GM20000 (cell line): Measurements from ENCODE around the gene DGCR2.
"Not testable (repeated sequence)": the region's sequence is repeated elsewhere in the genome, so short reads cannot be mapped to it uniquely, and the experiment has no call there.

ENCODE experiments used
- DNase-seq: peaks from one replicate; pipeline ENCODE4 v3.0.0; 2012; ENCODE audit warnings: low spot score
- TF ChIP-seq, protein P1 (sequence below): IDR thresholded peaks from 2 replicates; pipeline ENCODE4 v1.5.1; 2012; ENCODE audit warnings: mild to moderate bottlenecking, control low read depth; ENCODE audit errors: extremely low read depth, missing control alignments

The DGCR2 gene

DNA sequence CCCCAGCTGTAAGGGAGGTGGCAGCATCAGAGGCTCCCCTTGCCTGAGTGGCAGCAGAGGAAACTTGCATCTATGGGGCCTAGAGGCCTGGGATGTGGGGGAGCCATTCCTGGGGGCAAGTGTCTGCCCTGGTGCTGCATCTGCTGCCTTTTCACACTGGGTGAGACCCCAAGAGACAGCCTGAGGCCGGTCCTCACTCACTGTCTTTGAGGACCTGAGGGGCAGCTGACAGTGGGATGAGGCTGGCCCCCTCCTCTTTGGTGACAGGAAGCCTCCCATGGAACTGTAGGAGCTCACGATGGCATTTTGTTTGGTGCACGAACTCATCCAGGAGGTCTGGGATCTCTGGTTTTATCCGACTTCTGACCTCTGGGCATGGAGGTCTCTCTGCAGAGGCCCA lies 104.0 kb downstream of the DGCR2 start:
- TF ChIP-seq, protein P1, sequence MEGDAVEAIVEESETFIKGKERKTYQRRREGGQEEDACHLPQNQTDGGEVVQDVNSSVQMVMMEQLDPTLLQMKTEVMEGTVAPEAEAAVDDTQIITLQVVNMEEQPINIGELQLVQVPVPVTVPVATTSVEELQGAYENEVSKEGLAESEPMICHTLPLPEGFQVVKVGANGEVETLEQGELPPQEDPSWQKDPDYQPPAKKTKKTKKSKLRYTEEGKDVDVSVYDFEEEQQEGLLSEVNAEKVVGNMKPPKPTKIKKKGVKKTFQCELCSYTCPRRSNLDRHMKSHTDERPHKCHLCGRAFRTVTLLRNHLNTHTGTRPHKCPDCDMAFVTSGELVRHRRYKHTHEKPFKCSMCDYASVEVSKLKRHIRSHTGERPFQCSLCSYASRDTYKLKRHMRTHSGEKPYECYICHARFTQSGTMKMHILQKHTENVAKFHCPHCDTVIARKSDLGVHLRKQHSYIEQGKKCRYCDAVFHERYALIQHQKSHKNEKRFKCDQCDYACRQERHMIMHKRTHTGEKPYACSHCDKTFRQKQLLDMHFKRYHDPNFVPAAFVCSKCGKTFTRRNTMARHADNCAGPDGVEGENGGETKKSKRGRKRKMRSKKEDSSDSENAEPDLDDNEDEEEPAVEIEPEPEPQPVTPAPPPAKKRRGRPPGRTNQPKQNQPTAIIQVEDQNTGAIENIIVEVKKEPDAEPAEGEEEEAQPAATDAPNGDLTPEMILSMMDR, result no peak

DNA sequence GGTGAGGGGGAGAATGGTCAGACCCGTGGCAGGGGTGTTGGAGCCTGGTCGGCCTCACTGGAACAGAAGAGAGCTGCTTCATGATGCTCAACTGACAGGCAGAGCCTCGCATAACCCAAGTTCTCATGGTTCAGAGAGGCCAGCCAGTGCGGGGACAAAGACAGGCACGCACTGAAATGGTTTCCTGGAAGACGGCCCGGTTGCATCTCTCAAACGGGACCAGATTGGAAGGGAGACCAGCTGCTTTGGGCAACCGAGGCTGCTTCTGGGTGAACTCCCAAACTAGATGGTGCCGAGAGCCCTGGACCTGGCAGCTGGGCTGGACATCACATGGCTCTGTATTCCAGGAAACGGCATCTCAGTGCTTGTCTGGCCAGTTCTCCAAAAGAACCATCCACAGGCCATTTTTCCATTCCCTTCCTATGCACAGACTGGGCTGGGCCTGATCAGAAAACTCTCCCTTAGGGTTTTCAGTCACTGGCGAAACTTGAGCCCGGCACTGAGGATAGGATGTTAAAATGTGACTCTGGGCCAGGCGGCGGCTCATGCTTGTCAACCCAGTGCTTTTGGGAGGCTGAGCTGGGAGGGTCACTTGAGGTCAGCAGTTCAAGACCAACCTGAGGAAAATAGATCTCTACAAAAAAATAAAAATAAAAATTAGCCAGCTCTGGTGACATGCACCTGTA lies 106.0 kb downstream of the DGCR2 start:
- TF ChIP-seq, protein P1, result no peak
- DNase-seq, result no peak

More for the DNA sequence above, 104.0 kb downstream of the DGCR2 start:
- no peak for DNase-seq

DNA sequence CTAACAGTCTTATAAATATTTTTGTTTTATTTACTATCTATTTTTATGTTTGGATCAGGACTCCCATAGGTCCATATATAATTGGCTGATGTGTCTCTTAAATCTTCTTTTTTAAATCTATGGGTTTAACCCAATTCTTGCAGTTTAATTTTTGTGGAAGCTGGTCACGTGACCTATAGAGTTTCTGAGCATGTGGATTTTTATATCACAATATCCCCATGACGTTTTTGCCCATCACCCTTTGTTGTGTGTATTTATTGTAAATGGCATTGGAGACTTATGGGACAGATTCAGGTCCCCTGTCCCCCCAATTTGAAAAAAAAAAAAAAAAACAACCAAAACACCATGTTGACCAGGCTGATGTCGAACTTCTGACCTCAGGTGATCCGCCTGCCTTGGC lies 107.3 kb downstream of the DGCR2 start:
- TF ChIP-seq, protein P1, result no peak
- no peak for DNase-seq

DNA sequence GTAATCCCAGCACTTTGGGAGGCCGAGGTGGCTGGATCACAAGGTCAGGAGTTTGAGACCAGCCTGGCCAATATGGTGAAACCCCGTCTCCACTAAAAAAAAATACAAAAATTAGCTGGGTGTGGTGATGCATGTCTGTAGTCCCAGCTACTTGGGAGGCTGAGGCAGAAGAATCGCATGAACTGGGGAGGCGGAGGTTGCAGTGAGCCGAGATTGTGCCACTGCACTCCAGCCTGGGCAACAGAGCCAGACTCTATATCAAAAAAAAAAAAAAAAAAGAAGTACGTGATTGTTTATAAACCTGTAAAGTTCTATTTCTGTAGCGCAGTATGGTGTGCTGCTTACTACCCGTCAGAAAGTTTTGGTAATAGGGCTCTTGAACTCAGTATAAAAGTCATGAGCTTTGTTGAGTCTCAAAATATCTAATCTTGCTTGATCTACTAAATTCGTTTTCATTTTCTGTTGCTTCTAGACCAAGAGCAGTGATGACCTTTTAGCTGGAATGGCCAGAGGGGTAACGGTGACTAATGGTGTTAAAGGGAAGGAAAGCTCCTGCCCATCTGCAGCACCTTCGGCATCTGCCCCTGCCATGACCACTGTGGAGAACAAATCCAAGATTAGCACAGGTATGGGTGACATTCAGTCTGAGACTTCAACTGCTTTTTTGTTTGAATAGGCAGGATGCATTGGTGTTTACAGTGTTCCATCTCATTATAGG lies 108.2 kb downstream of the DGCR2 start:
- not testable (repeated sequence) for DNase-seq

DNA sequence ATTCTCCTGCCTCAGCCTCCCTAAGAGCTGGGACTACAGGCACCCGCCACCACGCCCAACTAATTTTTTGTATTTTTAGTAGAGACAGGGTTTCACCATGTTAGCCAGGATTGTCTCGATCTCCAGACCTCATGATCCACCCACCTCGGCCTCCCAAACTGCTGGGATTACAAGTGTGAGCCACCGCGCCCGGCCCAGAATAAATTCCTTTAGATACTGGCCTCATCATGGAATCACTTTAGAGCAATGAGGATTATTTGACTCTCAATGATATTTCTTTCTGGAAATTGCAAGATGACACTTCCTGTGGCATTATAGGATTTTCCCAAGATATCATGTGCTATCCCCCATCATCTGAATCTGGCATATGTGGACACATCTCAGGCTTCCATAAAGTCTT lies 108.8 kb downstream of the DGCR2 start:
- not testable (repeated sequence) for DNase-seq

DNA sequence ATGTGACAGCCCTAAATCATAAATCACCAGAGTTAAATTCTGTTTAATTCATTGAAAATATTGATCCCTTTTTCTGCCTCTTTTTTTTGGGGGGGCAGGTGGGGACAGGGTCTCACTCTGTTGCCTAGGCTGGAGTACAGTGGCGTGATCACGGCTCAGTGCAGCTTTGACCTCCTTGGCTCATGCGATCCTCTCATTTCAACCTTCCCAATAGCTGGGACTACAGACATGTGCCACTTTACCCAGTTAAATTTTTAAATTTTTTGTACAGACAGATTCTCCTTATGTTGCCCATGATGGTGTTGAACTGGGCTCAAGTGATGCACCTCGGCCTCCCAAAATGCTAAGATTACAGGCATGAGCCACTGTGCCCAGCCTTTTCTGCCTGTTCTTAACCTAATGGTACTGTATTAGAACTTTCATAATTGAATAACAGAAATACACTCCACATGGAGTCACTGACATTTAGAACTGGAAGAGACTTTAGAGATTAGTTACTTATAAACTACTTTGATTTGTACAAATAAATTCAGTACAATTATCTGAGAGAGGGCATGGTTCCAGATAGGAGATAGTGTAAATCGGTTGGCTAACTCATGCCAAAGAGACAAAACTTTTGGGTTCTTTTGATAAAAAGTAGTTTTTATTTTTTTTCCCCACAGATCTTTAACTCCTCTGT lies 109.8 kb downstream of the DGCR2 start:
- no peak for DNase-seq
- TF ChIP-seq, protein P1, result no peak

DNA sequence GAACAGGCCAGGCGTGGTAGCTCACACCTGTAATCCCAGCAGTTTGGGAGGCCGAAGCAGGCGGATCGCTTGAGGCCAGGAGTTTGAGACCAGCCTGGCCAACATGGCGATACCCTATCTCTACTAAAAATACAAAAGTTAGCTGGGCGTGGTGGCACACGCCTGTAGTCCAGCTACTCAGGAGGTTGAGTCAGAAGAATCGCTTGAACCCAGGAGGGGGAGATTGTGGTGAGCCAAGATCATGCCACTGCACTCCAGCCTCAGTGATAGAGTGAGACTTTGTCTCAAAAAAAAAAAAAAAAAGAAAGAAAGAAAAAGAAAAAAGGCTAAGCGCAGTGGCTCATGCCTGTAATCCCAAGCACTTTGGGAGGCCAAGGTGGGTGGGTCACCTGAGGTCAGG lies 110.6 kb downstream of the DGCR2 start:
- DNase-seq, result not testable (repeated sequence)

DNA sequence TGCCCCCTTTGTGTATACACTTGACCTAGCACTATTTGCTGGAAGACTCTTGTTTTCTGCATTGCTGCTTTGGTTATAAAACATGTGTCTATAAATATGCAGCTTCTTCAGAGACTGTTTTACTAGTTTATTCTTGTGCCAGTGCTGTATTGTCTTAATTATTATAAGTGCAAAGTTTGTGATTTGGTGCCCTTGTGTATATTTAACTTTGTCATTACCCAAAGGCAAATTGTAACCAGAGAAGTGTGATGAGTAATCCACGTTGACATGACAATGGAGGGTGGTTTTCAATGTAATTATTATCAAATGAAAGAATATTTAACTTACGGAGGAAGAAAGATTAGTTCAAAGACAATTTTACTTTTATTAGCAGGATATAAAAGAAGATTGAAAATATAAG lies 111.1 kb downstream of the DGCR2 start:
- no peak for DNase-seq
- TF ChIP-seq, protein P1, result no peak

DNA sequence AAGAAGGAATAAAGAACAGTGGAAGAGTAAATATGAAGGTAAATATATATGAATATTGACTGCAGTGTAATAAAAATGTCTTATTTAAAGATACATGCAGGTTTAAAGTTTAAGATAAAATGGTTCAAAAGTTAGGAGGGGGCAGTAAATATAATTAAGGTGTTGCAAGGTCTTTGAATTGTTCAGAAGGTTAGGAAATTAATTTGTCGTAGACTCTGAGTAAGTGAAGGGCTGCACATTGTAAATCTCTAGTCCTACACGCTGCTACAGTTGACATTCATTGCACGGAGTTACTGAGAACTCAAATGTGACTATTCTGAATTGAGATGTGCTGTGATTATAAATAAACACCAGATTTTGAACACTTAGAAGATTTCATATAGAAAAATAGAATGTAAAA lies 116.3 kb downstream of the DGCR2 start:
- TF ChIP-seq, protein P1, result no peak

More for the DNA sequence above, 116.3 kb downstream of the DGCR2 start:
- DNase-seq, result no peak
